T follicular helper cell (primary cell): ENCODE results near the gene SPAG9.

Experiments
- DNase-seq: peaks from one replicate; pipeline ENCODE4 v3.0.0-alpha.2; 2020; ENCODE audit warnings: low read depth

The SPAG9 gene

GRCh38 chr17:51035431-51035830 is 85.2 kb downstream of the SPAG9 start:
- no peak for DNase-seq

- no peak for DNase-seq
These were observed 85.9 kb downstream of the SPAG9 start for GRCh38 chr17:51034800-51035199.

GRCh38 chr17:51032850-51033249 is 87.8 kb downstream of the SPAG9 start:
- no peak for DNase-seq

- DNase-seq: no peak
These were observed 90.9 kb downstream of the SPAG9 start for GRCh38 chr17:51029568-51030463.

- DNase-seq: no peak
These were observed 91.5 kb downstream of the SPAG9 start for GRCh38 chr17:51029142-51029541.

- DNase-seq: no peak
These were observed 92.3 kb downstream of the SPAG9 start for GRCh38 chr17:51028176-51028863.

- no peak for DNase-seq
These were observed 102.1 kb downstream of the SPAG9 start for GRCh38 chr17:51018541-51018940.

GRCh38 chr17:51017270-51017669 is 103.4 kb downstream of the SPAG9 start:
- DNase-seq: no peak

GRCh38 chr17:51016099-51016498 is 104.6 kb downstream of the SPAG9 start:
- no peak for DNase-seq

- no peak for DNase-seq
These were observed 105.5 kb downstream of the SPAG9 start for GRCh38 chr17:51015145-51015558.

- no peak for DNase-seq
These were observed 106.5 kb downstream of the SPAG9 start for GRCh38 chr17:51014129-51014528.

GRCh38 chr17:51013322-51013721 is 107.3 kb downstream of the SPAG9 start:
- DNase-seq: no peak

GRCh38 chr17:51012538-51012937 is 108.1 kb downstream of the SPAG9 start:
- DNase-seq: no peak

- no peak for DNase-seq
These were observed 110.4 kb downstream of the SPAG9 start for GRCh38 chr17:51010173-51010675.

GRCh38 chr17:51006601-51007000 is 114.1 kb downstream of the SPAG9 start:
- no peak for DNase-seq

- no peak for DNase-seq
These were observed 114.9 kb downstream of the SPAG9 start for GRCh38 chr17:51005768-51006167.

- no peak for DNase-seq
These were observed 116.4 kb downstream of the SPAG9 start for GRCh38 chr17:51004249-51004648.

GRCh38 chr17:51000835-51001638 is 119.6 kb downstream of the SPAG9 start:
- DNase-seq: no peak

- DNase-seq: no peak
These were observed 125.0 kb downstream of the SPAG9 start for GRCh38 chr17:50995668-50996067.

GRCh38 chr17:50993544-50993943 is 127.1 kb downstream of the SPAG9 start:
- no peak for DNase-seq

GRCh38 chr17:50989149-50989548 is 131.5 kb downstream of the SPAG9 start:
- DNase-seq: no peak

GRCh38 chr17:50988427-50988826 is 132.2 kb downstream of the SPAG9 start:
- no peak for DNase-seq
